ENCODE results near the gene RFXANK.

GRCh38 chr19:19238126-19238894 is 46.3 kb downstream of the RFXANK start:
- TF ChIP-seq MAFK (IDR thresholded peaks at IDR 0.05; ENCODE audit: partially characterized antibody) = no peak
- no peak for TF ChIP-seq POLR2A (IDR thresholded peaks at IDR 0.05; ENCODE audit: low read length)
- no peak for TF ChIP-seq USF2 (IDR thresholded peaks at IDR 0.05)
- TF ChIP-seq CTCF (IDR thresholded peaks at IDR 0.05) = no peak
- no peak for TF ChIP-seq ZSCAN20 (CRISPR knock-in tag; IDR thresholded peaks at IDR 0.05)
- TF ChIP-seq SMC3 (IDR thresholded peaks at IDR 0.05) = no peak
- TF ChIP-seq MAZ (IDR thresholded peaks at IDR 0.05; ENCODE audit: borderline replicate concordance, low read depth, low read length) = no peak
- no peak for TF ChIP-seq REST (IDR thresholded peaks at IDR 0.05)
- TF ChIP-seq CHD4 (IDR thresholded peaks at IDR 0.05; ENCODE audit: borderline replicate concordance) = no peak
- no peak for TF ChIP-seq RFX5 (IDR thresholded peaks at IDR 0.05)
